Head of caudate nucleus (tissue), 42 donors: Measurements from ENCODE around the gene GTPBP2.

Experiments
- DNase-seq, 42 donors: peaks; one replicate each; pipeline versions ENCODE4 v3.0.0 to v3.0.0-alpha.2; 2020 to 2021; ENCODE audit warnings: mixed read lengths in 7 of 42
- intact Hi-C: fragments of 100-400 bp; cut with DNase I; formaldehyde crosslinking; loops from one replicate; pipeline ENCODE4 v1.15.0; 2022

The GTPBP2 gene

GRCh38 chr6:43629104-43629504 lies at the start of gene GTPBP2:
Gene GTPBP2, minus strand, starts transcription at chr6:43629264. Its CDS starts 102 bp downstream, at chr6:43629162.
- intact Hi-C loops, result no loop called here
- DNase-seq, result peak; percentile 99 to 100 (median 100)

GRCh38 chr6:43678341-43678740 lies 49.3 kb upstream of the GTPBP2 start:
- intact Hi-C loops, result no loop called here
- DNase-seq, result no peak

GRCh38 chr6:43677759-43678158 lies 48.7 kb upstream of the GTPBP2 start:
- no peak for DNase-seq
- intact Hi-C loops, result no loop called here

GRCh38 chr6:43676962-43677606 lies 48.0 kb upstream of the GTPBP2 start:
- intact Hi-C loops, result no loop called here
- no peak for DNase-seq

GRCh38 chr6:43674921-43675320 lies 45.9 kb upstream of the GTPBP2 start:
- intact Hi-C loops, result no loop called here
- DNase-seq, result peak in 32 of 42 donors; percentile 24 to 88 (median 54)

- no peak for DNase-seq
- intact Hi-C loops, result no loop called here
Measured at GRCh38 chr6:43674291-43674690, 45.2 kb upstream of the GTPBP2 start.

- DNase-seq, result peak in 26 of 42 donors; percentile 30 to 67 (median 50)
Measured at GRCh38 chr6:43673444-43674084, 44.5 kb upstream of the GTPBP2 start.

GRCh38 chr6:43671801-43672690 lies 43.0 kb upstream of the GTPBP2 start:
- DNase-seq, result no peak
- intact Hi-C loops, result no loop called here

More at GRCh38 chr6:43673444-43674084, 44.5 kb upstream of the GTPBP2 start:
- intact Hi-C loops, result no loop called here

- intact Hi-C loops, result no loop called here
Measured at GRCh38 chr6:43671011-43671800, 42.1 kb upstream of the GTPBP2 start.

GRCh38 chr6:43670623-43670986 lies 41.5 kb upstream of the GTPBP2 start:
- DNase-seq, result no peak
- intact Hi-C loops, result no loop called here

More at GRCh38 chr6:43671011-43671800, 42.1 kb upstream of the GTPBP2 start:
- no peak for DNase-seq

GRCh38 chr6:43669922-43670622 lies 41.0 kb upstream of the GTPBP2 start:
- intact Hi-C loops, result loop anchor here (5.0 kb wide), 2 partner anchors 97 to 407 kb away; no protein-coding TSS in a partner anchor
- peak in 5 of 42 donors; percentile 33 to 67 (median 43) for DNase-seq

GRCh38 chr6:43669050-43669921 lies 40.2 kb upstream of the GTPBP2 start:
- intact Hi-C loops, result loop anchor here (5.0 kb wide), 2 partner anchors 98 to 408 kb away; no protein-coding TSS in a partner anchor
- peak in 31 of 42 donors; percentile 17 to 73 (median 45) for DNase-seq

- DNase-seq, result peak in 41 of 42 donors; percentile 44 to 96 (median 76)
- intact Hi-C loops, result loop anchor here (5.0 kb wide), 2 partner anchors 99 to 409 kb away; no protein-coding TSS in a partner anchor
Measured at GRCh38 chr6:43668151-43669028, 39.3 kb upstream of the GTPBP2 start.

GRCh38 chr6:43667245-43668150 lies 38.4 kb upstream of the GTPBP2 start:
- intact Hi-C loops, result loop anchor here (5.0 kb wide), 2 partner anchors 100 to 410 kb away; no protein-coding TSS in a partner anchor
- DNase-seq, result peak; percentile 75 to 94 (median 89)
